ENCODE measurements around the gene AKAP6. TPM values are rescaled to one million over a fixed set of nuclear protein-coding genes. Genes with fewer than 3 reads are reported as not detected.

AKAP6 gene
- total RNA-seq, 6 experiments from 2014 or later, result 1.7 to 9.6 (median 4.3) TPM

DNA sequence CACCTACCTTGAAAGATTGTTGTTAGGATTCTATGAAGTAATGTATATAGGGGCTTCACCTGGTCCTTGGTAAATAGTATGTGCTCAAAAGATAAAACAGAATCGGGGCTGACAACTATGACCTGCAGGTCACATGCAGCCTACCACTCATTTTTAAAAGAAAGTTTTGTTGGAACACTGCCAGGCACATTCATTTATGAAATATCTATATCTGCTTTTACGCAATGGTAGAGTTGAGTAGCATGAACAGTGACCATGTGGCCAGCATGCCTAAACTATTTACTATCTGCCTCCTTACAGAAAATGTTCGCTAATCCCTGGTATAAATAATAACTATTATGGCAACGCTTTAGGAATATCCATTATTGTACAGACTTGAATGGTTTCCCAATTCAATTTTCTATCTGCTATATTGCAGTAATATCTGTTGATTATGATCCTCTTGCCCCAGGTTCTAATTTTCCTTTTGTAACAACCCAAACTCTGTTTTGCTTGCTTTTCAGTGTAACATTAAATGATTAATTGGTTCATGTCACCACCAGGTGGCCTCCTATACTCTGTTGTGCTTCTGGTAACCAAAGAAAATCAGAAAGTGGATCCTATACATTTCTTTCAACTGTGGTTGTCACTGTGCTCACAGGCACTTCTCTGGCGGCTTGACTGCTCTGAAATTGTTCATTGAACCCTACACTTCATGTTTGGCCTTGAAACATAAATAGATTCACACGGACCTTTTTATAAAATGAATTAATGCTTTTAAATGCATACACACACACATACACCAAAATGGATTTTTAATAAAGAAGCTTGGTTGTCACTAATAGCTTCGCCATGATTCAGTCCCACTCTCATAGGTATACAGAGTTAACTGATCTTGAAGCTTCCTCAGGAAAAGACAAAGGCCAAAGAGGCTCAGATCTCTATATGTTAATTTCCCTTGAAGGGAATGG, 381.9 kb downstream of the AKAP6 start:
- intact Hi-C loops (cut with DNase I), result no loop called here
- no peaks in the 10 kb centered on the region for H3K9me3 ChIP-seq
- no peak for TF ChIP-seq POLR2A (IDR thresholded peaks at IDR 0.05)
- TF ChIP-seq, protein P1, sequence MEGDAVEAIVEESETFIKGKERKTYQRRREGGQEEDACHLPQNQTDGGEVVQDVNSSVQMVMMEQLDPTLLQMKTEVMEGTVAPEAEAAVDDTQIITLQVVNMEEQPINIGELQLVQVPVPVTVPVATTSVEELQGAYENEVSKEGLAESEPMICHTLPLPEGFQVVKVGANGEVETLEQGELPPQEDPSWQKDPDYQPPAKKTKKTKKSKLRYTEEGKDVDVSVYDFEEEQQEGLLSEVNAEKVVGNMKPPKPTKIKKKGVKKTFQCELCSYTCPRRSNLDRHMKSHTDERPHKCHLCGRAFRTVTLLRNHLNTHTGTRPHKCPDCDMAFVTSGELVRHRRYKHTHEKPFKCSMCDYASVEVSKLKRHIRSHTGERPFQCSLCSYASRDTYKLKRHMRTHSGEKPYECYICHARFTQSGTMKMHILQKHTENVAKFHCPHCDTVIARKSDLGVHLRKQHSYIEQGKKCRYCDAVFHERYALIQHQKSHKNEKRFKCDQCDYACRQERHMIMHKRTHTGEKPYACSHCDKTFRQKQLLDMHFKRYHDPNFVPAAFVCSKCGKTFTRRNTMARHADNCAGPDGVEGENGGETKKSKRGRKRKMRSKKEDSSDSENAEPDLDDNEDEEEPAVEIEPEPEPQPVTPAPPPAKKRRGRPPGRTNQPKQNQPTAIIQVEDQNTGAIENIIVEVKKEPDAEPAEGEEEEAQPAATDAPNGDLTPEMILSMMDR (IDR thresholded peaks at IDR 0.05), result peak; percentile 50 to 71 (median 62)
- ATAC-seq (peak; percentile 79 to 87 (median 82)), DNase-seq (no peak)
- 24% methylated on average over 7 of the region's 7 CpGs for WGBS (ENCODE audit: insufficient coverage, low coverage, low lambda C conversion rate, missing lambda C conversion rate)
- H3K4me3 ChIP-seq, result no peak overlapping the region
- no peaks in the 10 kb centered on the region for H3K4me1 ChIP-seq
- no peak overlapping the region for H3K27ac ChIP-seq
- H3K27me3 ChIP-seq, result no peaks in the 10 kb centered on the region
- no peaks in the 10 kb centered on the region for H3K36me3 ChIP-seq

DNA sequence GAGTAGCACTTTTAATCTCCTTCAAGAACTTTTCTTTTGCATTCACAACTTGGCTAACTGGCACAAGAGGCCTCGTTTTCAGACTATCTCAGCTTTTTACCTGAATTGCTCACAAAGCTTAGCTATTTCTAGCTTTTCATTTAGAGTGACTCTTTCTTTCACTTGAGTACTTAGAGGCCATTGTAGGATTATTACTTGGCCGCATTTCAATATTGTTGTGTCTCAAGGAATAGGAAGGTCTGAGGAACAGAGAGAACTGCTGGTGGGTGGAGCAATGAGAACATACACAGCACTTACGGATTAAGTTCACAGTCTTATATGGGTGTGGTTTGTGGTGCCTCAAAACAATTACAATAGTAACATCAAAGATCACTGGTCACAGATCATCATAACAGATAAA, 384.8 kb downstream of the AKAP6 start:
- intact Hi-C loops (cut with DNase I), result no loop called here
- H3K27ac ChIP-seq, result no peak overlapping the region
- no peaks in the 10 kb centered on the region for H3K4me1 ChIP-seq
- TF ChIP-seq POLR2A (IDR thresholded peaks at IDR 0.05), result no peak
- TF ChIP-seq, protein P1 (IDR thresholded peaks at IDR 0.05), result no peak
- no peaks in the 10 kb centered on the region for H3K27me3 ChIP-seq
- DNase-seq, result no peak
- no peaks in the 10 kb centered on the region for H3K9me3 ChIP-seq
- no peaks in the 10 kb centered on the region for H3K36me3 ChIP-seq
- H3K4me3 ChIP-seq, result no peak overlapping the region
- 58% methylated on average over 3 of the region's 3 CpGs for WGBS (ENCODE audit: insufficient coverage, low coverage, low lambda C conversion rate, missing lambda C conversion rate)
- no peak for ATAC-seq

DNA sequence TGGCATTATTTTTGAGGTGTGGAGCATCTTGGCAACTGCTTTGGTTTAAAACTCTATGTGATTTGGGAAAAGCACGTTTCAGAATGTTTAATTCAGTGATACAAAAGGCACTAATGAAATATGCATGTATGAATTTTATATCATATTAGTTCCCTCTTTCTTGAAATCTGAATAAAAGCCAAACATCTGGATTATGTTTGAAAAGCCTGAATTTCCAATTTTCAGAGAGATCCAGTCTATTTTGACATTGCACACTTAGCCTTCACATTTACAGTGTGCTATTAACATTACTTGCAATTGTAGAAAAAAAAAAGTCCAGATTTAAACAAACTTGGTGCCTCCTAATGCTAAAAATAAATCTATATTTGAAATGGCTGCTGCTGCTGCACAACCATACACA, 390.5 kb downstream of the AKAP6 start:
- WGBS (ENCODE audit: insufficient coverage, low coverage, low lambda C conversion rate, missing lambda C conversion rate), result 63% methylated on average over 1 of the region's 1 CpG
- H3K9me3 ChIP-seq, result no peaks in the 10 kb centered on the region
- H3K4me3 ChIP-seq, result no peak overlapping the region
- H3K27ac ChIP-seq, result no peak overlapping the region
- DNase-seq (no peak), ATAC-seq (no peak)
- no peaks in the 10 kb centered on the region for H3K36me3 ChIP-seq
- intact Hi-C loops (cut with DNase I), result no loop called here
- H3K27me3 ChIP-seq, result no peaks in the 10 kb centered on the region
- H3K4me1 ChIP-seq, result peaks cover 0 to 7% (median 0%) of the 10 kb centered on the region in 4 donors
- no peak for TF ChIP-seq POLR2A (IDR thresholded peaks at IDR 0.05)

DNA sequence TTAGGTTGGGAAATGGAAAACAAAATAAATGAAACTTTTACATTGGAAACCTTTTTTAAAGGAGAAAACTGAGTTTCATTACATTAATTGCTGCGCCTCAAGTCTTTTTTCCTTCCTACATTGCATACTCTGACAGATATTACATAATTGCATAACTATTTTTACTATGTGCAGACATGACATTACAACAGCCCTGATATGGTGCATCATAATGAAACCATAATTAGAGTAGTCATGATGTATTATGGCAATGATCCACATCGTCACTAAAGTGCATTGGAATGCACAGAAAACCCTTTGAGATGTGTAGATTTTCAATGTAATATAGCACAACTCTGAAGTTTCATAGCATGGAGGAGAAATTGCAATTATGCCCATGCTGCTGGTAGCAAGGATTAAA, 391.8 kb downstream of the AKAP6 start:
- 84% methylated on average over 2 of the region's 2 CpGs for WGBS (ENCODE audit: insufficient coverage, low coverage, low lambda C conversion rate, missing lambda C conversion rate)
- TF ChIP-seq, protein P1 (IDR thresholded peaks at IDR 0.05), result no peak
- TF ChIP-seq POLR2A (IDR thresholded peaks at IDR 0.05), result no peak
- Histone ChIP-seq H3K4me3 (no peak overlapping the region), H3K4me1 (peaks cover 0 to 17% (median 0%) of the 10 kb centered on the region in 4 donors), H3K36me3 (no peaks in the 10 kb centered on the region), H3K27me3 (no peaks in the 10 kb centered on the region), H3K27ac (no peak overlapping the region), H3K9me3 (no peaks in the 10 kb centered on the region)
- intact Hi-C loops (cut with DNase I), result no loop called here
- ATAC-seq (no peak), DNase-seq (no peak)

DNA sequence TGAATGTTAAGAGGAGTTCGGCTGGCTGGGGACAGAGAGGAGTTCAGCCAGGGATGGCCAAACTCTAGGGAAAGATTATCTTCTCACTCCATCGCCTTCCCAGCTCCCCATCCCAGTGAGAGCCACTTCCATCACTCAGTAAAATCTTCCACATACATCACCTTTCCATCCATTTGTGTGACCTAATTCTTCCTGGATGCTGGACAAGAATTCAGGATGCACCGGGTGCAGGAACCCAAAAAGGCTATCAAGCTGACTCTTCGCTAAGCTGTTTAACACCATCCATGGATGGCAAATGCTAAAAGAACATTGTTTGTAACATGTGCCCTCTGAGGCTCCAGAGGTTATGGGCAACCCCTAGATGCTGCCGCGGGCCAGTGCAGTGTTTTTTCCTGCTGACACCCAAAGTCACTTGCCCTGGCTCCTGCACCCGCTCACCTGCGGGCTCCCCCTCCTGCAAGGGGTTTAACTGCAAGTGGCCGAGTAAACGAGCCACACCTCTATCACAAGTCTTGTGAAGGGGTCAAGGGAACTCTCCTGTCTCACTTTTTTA, 393.6 kb downstream of the AKAP6 start:
- no peak for ATAC-seq
- TF ChIP-seq POLR2A (IDR thresholded peaks at IDR 0.05), result no peak
- TF ChIP-seq, protein P1 (IDR thresholded peaks at IDR 0.05), result no peak
- H3K36me3 ChIP-seq, result no peaks in the 10 kb centered on the region
- no peak overlapping the region for H3K27ac ChIP-seq
- H3K9me3 ChIP-seq, result no peaks in the 10 kb centered on the region
- H3K4me1 ChIP-seq, result peaks cover 0 to 18% (median 0%) of the 10 kb centered on the region in 4 donors
- WGBS (ENCODE audit: insufficient coverage, low coverage, low lambda C conversion rate, missing lambda C conversion rate), result 87% methylated on average over 3 of the region's 10 CpGs
- DNase-seq, result no peak
- no peaks in the 10 kb centered on the region for H3K27me3 ChIP-seq
- intact Hi-C loops (cut with DNase I), result no loop called here
- H3K4me3 ChIP-seq, result no peak overlapping the region

All from right lobe of liver (tissue), 6 donors.